ENCODE results near the gene SERPIND1. TPM values are rescaled to one million over a fixed set of nuclear protein-coding genes. Genes with fewer than 3 reads are reported as not detected.

The SERPIND1 gene
- total and polyA plus RNA-seq, 11 donors: 0.04 to 0.44 (median 0.15) TPM; not detected in 5

- no peak for ATAC-seq
- DNase-seq: no peak
- Histone ChIP-seq H3K9me3 (no peaks in the 10 kb centered on the region), H3K4me1 (no peaks in the 10 kb centered on the region), H3K27ac (no peak overlapping the region), H3K36me3 (peaks cover 0 to 99% (median 93%) of the 10 kb centered on the region in 9 donors), H3K27me3 (no peaks in the 10 kb centered on the region), H3K4me3 (no peak overlapping the region)
- no peak for TF ChIP-seq POLR2A (IDR thresholded peaks at IDR 0.05)
- TF ChIP-seq CTCF (IDR thresholded peaks at IDR 0.05): no peak
- intact Hi-C loops (cut with DNase I): no loop called here
- WGBS, 4 donors: 85 to 94% (median 92%) methylated on average over 4 of the region's 4 CpGs
Observed at GRCh38 chr22:20813056-20813455, 39.1 kb downstream of the SERPIND1 start.

GRCh38 chr22:20814221-20814808 lies 40.4 kb downstream of the SERPIND1 start:
- intact Hi-C loops (cut with DNase I): no loop called here
- H3K27ac ChIP-seq: no peak overlapping the region
- TF ChIP-seq CTCF (IDR thresholded peaks at IDR 0.05): no peak
- no peak for TF ChIP-seq POLR2A (IDR thresholded peaks at IDR 0.05)
- H3K4me1 ChIP-seq: no peaks in the 10 kb centered on the region
- H3K27me3 ChIP-seq: no peaks in the 10 kb centered on the region
- H3K9me3 ChIP-seq: no peaks in the 10 kb centered on the region
- no peak overlapping the region for H3K4me3 ChIP-seq
- DNase-seq (no peak), ATAC-seq (no peak)
- 92 to 96% (median 94%) methylated on average over 5 of the region's 5 CpGs for WGBS, 4 donors
- peaks cover 0 to 100% (median 95%) of the 10 kb centered on the region in 9 donors for H3K36me3 ChIP-seq

- intact Hi-C loops (cut with DNase I): no loop called here
- no peak overlapping the region for H3K27ac ChIP-seq
- no peaks in the 10 kb centered on the region for H3K4me1 ChIP-seq
- ATAC-seq (no peak), DNase-seq (no peak)
- no peaks in the 10 kb centered on the region for H3K27me3 ChIP-seq
- H3K9me3 ChIP-seq: no peaks in the 10 kb centered on the region
- peaks cover 0 to 100% (median 97%) of the 10 kb centered on the region in 9 donors for H3K36me3 ChIP-seq
- no peak for TF ChIP-seq CTCF (IDR thresholded peaks at IDR 0.05)
- TF ChIP-seq POLR2A (IDR thresholded peaks at IDR 0.05): no peak
- whole genome bisulfite sequencing, 4 donors: 94 to 96% (median 95%) methylated on average over 9 of the region's 9 CpGs
- H3K4me3 ChIP-seq: no peak overlapping the region
Observed at GRCh38 chr22:20815477-20816050, 41.7 kb downstream of the SERPIND1 start.

GRCh38 chr22:20816559-20816958 lies 42.6 kb downstream of the SERPIND1 start:
- 78 to 95% (median 92%) methylated on average over 6 of the region's 6 CpGs for WGBS, 4 donors
- DNase-seq: no peak
- Histone ChIP-seq H3K4me1 (no peaks in the 10 kb centered on the region), H3K36me3 (peaks cover 0 to 98% (median 95%) of the 10 kb centered on the region in 9 donors), H3K27me3 (no peaks in the 10 kb centered on the region), H3K27ac (no peak overlapping the region), H3K4me3 (no peak overlapping the region), H3K9me3 (no peaks in the 10 kb centered on the region)
- TF ChIP-seq CTCF (IDR thresholded peaks at IDR 0.05) (no peak), POLR2A (IDR thresholded peaks at IDR 0.05) (no peak)
- ATAC-seq: no peak
- intact Hi-C loops (cut with DNase I): no loop called here

Data from heart left ventricle (tissue), 16 donors.